NCI-H1092 (cell line): Measurements from ENCODE around the gene TAMALIN.

Experiments used
- DNase-seq: peaks from one replicate; lab custom pipeline; 2025; lab: John Stamatoyannopoulos, UW

Gene TAMALIN

DNA sequence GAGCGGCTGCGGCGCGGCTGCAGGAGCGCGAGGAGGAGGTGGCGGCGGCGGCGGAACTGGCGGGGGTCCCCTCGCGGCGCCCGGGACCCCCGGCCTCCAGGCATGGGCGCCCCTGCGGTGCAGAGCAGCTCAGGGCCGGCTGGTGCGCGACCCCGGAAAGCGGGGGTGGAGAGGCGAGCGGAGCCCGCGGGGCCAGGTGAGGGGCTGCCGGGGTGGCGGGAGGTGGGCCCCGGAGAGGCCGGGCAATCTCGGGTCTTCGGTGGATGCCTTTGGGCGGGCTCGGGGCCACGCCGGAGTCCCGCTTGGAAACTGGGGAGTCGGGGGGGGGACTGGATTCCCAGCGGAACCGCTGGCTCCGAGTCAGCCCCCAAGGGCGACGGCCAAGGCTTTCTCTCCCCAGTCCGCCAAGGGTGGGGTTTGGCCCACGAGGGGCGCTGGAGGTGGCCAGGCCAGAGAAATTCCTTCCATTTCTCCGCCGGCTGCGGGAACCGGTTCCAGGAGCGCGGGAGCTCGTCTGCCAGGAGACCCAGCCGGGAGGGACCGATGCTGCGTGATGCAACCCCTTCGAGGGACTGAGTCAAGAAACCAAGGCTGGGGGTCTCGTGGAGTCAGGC is 30.6 kb downstream of the TAMALIN start:
- DNase-seq: no peak

DNA sequence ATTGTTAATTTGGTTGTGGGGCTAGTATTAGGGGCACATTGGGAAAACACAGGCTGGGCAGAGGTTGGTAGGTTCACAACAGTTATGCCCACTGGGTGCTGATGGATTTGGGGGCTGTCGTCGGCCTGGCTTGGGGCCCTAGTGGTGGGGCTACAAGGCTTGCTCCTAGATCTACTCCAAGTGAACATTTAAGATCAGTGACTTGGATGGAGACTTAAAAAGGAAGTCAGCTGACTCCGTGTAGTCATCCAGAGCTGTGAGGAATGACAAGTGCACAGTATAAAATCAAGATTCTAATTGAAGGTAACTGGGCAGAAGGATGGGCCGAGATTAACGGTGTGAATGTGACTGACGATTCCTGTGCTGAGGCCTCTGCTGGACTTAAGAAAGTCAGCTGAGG is 31.7 kb downstream of the TAMALIN start:
- no peak for DNase-seq

DNA sequence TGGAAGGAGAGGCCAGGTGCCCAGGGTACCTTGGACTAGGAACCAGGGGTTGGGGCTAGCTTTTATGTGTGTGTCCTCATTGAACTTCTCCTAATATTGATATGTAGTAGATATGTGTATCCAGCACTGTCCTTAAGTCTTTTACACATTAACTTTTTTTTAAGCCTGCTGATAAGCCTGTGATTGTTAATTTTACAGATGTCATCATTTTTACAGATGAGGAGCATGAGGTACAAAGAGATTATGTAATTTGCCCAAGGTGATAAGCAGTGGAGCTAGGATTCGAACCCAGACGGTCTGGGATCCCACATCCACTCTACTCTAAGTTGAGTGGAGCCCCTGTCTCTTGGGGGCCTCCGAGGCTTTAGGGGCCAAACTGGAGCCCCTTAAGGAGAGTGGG is 34.3 kb downstream of the TAMALIN start:
- no peak for DNase-seq

DNA sequence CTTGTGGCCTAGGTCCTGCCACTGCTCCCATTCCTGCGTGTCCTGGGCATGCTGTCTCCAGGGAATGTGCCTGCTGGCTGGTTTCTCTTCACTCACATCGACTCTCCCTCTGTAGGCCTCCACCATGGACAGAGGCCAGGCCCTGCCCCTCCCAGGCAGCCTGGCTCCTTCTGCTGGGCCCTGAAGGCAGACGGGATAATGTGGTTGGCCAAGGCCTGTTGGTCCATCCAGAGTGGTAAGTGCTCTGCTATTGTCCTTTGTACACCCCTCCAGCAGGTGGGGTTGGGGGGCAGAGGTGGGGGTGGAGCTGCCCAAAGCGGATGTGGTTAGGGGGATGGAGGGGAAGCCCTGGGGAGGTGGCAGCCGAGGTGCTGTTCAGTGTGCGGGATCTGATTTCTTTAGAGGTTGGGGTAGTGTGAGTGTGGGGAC is 35.0 kb downstream of the TAMALIN start:
- no peak for DNase-seq

DNA sequence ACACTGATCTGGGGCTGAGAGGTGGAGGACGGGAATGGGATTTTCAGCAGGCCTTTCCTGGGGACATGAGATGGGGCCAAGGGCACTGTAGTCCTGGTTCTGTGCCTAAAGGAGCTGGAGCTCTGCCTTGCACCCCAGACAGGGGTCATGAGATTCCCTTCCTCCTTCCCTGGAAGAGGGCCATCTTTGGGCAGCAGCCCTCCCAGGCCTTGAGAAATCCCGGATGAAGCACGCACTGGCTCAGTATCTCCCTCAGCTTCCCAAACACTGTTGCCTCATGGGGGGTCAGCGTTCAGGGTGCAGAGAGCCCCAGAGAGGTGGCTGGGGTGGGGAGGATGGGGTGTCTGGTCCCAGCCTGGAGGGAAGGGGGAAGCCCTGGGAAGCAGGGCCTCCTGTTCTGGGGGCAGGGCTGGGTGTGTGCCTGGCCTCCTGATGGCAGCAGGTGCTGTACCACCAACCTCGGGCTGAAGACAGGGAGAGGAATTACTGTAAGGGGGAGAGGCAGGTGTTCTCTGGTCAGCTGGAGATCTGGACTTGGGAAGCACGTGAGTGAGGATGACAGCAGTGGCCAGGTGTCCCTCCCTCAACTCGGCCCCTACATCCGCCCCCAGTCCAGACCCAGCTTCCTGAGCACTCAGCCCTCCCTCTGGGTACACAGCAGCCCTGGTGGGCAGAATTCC is 36.1 kb downstream of the TAMALIN start:
- DNase-seq: peak; percentile 49

DNA sequence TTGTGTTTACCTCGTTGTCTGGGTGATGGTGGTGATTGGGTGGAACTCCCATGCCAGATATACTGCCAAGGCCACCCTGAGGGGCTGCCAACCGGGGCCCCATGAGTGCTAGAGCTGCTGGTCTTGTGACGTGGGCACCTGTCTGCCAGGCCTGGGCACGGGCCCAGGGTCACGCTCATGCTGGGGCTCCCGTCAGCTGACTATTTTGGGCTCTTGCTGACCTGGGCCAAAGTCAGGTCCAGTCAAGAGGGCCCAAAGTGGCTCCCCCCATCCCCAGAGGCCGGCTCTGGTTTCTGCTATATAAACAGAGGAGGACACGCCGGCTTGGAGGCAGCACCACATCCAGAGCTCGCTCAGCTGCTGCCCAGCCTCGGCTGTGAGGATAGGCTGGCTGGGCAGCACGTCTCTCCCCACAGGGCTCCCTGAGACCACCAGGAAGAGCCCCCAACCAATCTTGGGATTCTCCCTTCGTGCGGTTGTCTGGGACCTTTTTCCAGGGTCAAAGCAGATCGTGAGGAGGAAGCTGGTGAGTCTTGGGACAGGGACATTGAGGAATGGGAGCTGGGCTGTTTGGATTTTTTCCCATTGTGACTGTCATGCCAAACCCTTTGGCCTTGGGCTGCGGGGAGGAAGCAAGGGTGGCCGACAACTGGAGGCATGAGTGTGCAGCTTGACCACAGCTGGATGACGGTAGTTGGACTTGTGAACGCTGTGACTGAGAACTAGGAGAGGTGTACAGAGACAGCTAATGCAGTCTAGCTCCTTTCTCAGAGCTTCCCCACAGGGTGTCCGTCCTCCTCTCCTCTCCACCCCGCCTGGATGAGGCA is 36.9 kb downstream of the TAMALIN start:
- DNase-seq: no peak

DNA sequence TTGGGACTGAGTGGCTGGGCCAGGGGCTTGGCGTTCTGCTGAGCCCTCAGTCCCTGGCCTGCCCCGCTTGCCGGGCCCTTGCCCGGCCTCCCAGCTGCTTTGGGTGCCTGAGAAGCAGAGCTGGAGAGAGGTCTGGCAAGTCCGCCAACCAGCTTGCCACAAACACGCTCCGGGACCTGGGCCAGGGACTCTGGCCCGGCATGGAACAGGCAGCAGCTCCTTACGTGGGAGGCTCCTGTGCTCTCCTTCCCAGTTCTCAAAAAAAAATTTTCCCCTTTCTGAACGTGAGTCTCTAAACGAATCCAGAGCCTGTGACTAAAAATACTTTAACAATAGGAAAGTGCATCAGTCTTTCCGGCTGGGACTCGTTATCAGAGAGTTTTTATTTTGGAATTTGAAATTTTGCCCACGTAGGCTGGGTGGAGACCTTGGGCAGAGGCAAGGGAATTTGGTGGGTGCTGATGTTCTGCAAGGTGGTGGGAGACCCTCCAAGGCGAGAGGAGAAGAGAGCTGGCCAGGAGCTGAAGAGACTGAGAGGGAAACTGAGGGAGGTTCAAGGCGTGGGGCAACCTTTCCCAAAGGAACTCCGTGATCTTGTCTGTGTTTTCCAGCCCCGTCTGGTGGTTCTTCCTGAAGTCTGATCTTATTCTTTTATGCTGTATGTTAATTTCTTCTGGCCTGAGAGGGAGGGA is 37.7 kb downstream of the TAMALIN start:
- no peak for DNase-seq

DNA sequence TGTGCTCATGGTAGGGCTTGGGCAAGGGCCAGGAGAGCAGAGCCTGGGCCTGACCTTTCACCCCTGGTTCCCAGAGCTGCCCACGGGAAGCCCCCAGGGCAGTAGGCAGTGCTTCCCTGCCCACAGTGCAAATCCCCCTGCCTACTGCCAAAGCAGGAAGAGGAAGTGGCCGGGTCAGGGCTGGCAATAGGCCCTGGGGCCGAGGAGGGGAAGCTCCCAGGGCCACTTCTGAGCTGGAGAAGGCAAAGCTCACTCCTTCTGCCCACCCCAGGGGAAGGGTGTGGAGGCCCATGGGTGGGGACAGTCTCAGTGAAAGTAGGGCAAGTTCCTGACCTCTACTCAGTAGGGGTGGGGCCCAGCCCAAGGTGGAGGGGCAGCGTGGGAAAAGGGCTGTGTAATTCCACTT is 39.1 kb downstream of the TAMALIN start:
- no peak for DNase-seq

DNA sequence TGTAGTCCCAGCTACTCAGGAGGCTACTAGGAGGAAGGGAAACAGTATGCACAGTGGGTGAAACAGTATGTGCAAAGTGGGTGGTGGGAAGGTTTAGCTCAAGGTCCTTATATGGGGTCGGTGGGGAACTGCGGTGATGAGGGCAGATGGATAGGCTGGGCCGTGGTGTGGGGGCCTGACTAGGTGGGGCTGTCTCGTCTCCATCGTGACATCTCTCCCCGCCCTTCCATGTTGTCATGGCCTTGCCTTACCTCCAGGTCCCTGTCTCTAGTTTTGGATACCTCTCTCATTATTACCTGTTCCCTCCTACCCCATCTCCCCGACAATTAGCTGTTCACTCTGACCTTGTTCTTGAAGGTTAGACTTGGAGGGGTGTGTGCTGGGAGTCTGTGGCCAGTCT is 40.1 kb downstream of the TAMALIN start:
- no peak for DNase-seq

DNA sequence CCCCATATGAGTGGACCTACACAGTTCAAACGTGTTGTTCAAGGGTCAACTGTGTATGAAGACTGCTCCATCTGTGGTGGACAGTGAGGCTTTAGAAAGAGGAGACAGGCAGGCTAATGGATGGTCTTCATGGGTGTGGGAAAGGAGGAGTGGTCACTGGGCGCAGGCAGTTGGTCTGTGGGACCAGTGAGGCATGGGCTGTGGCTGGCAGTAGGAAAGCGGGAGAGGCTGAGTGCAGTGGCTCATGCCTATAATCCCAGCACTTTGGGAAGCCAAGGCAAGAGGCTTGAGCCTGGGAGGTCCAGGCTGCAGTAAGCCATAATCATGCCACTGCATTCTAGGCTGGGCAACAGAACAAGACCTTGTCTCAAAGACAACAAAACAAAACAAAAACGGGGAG is 42.5 kb downstream of the TAMALIN start:
- DNase-seq: no peak

DNA sequence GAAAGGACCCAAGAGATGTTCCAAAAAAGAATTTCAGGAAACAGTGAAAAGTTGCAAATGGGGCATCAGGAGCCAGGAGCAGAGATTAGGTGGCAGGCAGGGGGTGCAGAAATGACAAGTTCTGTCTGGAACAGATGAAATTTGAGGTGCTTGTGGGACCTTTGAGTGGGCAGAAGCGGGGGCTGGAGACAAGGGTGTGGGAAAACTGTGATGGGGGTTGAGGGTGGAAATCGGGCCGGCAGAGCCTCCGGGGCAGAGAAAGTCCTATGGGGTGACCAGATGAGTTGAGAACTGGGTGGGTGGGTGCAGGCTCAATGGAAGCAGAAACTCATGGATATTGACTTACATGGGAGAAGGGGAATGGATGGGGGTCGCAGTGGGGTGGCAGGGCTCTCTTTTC is 42.9 kb downstream of the TAMALIN start:
- DNase-seq: no peak

DNA sequence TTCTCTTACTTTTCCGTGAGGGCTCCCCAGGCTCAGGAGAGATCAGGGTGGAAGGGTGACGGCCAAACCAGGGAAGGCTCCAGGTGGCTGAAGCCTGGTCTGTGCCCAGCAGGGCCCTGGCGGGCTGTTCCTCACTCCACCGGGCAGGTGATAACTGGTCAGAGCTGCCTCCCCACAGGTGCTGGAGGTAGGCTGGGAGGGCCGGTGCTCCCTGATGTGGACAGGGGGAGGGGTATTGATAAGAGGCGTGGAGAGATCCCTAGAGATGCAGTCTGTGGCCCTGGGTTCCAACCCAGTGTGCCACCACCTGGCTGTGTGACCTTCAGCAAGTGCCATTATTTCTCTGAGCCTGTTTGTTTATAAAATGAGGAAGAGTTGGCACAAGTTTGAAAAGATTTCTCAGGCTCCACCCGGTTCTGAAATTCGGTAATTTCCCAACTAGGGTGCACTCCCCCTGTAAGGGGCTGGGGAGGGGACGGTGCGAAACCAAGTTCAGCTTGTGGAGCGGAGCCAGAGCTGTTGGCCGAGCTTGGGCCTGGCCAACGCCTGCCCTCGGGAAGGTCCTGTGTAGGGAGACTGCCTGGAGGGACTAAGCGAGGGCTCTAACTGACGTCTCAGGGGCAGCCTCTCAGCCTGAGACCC is 43.5 kb downstream of the TAMALIN start:
- no peak for DNase-seq

DNA sequence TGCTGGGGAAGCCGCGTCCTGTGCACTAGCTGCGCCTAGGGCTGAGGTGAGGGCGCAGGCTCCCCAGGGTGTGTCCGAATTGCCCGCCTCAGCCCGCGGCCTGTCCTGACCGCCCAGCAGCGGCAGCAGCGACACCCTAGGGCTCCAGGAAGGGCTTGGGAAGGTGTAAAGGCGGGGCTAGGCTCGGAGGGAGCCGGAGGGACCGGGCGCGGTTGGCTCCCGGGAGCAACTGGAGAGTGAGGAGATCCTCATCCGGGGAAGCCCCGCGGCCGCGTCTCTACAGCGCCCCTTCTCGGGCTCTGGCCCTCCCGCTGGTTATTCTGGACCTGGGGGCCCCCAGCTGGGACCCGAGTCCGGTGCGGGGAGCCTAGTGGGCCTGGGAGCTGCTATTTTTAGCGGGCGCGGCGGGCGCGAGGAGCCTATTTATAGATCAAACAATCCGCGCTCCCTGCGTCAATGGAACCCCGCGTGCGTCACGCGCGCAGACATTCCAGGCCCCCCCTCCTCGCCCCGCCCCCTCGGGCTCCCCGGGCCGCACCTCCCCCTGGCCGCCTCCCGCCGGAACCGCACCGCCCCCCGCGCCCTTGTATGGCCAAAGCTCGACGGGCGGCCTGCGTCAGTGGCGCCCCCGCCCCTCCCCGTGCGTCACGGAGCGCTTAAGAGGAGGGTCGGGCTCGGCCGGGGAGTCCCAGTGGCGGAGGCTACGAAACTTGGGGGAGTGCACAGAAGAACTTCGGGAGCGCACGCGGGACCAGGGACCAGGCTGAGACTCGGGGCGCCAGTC is 44.2 kb downstream of the TAMALIN start, which contains the start of gene NR4A1:
NR4A1 (plus strand) TSS at position 685 of the 784 bp plus-strand sequence. CDS start 2,887 bp downstream, outside the sequence.
- DNase-seq: peak; percentile 74

DNA sequence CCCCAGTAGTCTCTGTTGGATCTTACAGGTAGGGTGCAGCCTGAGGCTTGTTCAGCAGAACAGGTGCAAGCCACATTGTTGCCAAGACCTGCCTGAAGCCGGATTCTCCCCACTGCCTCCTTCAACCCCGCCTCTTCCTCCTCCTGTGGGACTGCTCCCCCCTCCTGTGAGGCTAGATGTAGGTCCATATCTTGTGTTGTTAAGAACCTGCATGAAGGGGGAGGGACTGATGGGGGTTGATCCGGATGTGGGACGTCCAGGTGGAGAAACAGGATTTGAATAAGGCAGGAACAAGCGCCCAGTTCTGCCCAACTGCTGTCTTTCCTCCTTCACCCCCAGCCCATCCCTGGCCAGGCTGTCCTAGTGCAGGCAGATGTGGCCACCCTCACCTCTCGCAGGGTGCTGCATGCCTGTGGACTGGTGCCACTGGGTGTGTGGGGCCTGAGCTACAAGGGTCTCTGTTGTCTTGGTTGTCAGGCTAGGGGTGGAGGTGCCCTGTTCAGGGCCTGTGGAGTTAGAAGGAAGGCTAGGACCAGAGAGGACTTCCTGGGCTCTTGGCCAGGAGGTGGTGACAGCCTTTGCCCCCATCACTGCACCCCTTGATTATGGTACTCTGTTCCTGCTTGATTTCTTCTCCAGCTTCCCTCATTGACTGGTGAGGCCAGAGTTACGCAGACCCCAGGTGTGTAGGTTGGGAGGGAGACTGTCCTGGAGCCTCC is 45.9 kb downstream of the TAMALIN start:
- no peak for DNase-seq

DNA sequence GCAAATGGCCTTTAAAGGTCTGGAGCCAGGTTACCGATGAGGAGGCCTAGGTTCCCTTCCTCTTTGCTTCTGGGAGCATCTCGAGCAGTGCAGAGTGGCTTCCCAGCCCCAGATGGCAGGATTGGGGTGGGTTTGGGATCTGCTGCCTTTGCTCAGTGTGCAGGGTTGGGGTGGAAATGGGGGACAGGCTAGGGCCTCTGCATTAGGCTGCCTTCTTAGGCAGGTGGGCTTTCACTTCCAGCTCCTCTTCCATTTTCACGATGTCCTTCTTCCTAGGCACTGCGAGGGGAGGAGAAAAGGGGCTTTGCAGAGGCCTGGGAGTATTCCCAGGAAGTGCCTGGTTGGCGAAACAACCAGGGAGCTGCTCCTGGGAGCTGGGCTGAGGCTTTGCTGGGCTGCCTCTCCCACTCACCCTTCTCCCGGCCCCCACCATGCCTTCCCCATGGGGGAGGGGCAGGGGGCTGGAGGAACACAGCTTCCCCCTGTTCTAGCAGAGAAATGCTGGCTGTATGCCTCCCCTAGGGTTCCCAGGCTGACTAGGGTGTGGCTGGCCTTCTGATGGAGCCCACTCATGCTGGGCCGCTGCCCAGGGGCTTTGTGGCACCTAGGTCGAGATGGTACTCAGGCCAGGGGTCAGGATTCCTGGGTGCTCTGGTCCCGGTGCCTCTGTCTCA is 46.9 kb downstream of the TAMALIN start:
- no peak for DNase-seq

DNA sequence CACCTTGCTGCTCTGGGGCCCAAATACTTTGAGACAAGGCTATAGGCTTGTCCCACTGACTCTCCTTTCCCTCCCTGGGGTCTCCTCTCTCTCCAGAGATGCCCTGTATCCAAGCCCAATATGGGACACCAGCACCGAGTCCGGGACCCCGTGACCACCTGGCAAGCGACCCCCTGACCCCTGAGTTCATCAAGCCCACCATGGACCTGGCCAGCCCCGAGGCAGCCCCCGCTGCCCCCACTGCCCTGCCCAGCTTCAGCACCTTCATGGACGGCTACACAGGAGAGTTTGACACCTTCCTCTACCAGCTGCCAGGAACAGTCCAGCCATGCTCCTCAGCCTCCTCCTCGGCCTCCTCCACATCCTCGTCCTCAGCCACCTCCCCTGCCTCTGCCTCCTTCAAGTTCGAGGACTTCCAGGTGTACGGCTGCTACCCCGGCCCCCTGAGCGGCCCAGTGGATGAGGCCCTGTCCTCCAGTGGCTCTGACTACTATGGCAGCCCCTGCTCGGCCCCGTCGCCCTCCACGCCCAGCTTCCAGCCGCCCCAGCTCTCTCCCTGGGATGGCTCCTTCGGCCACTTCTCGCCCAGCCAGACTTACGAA is 47.6 kb downstream of the TAMALIN start:
- DNase-seq: no peak

DNA sequence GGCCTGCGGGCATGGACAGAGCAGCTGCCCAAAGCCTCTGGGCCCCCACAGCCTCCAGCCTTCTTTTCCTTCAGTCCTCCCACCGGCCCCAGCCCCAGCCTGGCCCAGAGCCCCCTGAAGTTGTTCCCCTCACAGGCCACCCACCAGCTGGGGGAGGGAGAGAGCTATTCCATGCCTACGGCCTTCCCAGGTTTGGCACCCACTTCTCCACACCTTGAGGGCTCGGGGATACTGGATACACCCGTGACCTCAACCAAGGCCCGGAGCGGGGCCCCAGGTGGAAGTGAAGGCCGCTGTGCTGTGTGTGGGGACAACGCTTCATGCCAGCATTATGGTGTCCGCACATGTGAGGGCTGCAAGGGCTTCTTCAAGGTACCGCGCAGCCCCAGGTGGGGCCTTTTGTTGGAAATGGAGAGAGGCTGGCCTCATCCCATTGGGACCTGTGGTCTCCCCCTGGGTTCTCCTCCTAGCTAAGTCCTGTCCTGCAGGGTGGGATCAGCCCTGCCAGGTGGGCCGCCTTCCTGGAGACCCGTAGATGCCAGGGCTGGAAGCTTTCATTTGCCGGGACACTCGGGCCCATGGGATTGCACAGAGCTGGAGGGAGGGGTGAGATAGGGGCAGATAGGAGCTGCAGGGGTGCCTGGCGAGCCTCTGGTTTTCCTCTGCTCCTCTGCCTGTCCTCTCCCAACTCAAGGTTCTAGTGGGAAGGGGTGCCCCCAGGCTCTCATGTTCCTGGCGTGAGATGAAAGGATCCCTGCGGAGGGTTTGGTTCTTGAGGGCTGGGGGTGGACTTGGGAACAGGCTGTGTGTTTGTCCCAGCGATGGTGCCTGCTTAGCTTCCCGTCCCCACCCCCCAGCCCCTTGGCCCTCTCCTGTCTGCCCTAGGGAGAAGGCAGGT is 48.3 kb downstream of the TAMALIN start:
- no peak for DNase-seq
